Heart left ventricle (tissue), 16 donors: ENCODE data around the gene PLCB1. TPM values are rescaled to one million over a fixed set of nuclear protein-coding genes. Genes with fewer than 3 reads are reported as not detected.
A peak's percentile ranks its signal among the peaks of the same experiment; 100 is the strongest.

Source experiments
- ATAC-seq, 4 donors: fragments of 200-7000 bp; cut with Tn5 transposase; one replicate each; pipeline ENCODE4 v1.9.1; 2020 to 2022; ENCODE audit warnings: moderate library complexity in 4 of 4, mild to moderate bottlenecking in 3 of 4, moderate number of reproducible peaks in 1 of 4
- DNase-seq, 5 donors: peaks; one replicate each; pipeline ENCODE4 v3.0.0-alpha.2; 2020
- H3K27ac ChIP-seq, 12 donors: fragments of 200-600 bp; sonication (generic) in 4 of 12; one replicate each; pipeline versions ENCODE4 v1.5.0 to v1.8.0; 2016 to 2022; ENCODE audit warnings: mild to moderate bottlenecking in 2 of 12
- H3K27me3 ChIP-seq, 9 donors: fragments of 200-600 bp; sonication (generic) in 2 of 9; one replicate each; pipeline versions ENCODE4 v1.5.1 to v1.8.0; 2016 to 2022; ENCODE audit warnings: mild to moderate bottlenecking in 3 of 9
- H3K36me3 ChIP-seq, 9 donors: fragments of 200-600 bp; sonication (generic) in 2 of 9; one replicate each; pipeline versions ENCODE4 v1.5.0 to v1.8.0; 2018 to 2022; ENCODE audit warnings: mild to moderate bottlenecking in 2 of 9
- H3K4me1 ChIP-seq, 12 donors: fragments of 200-600 bp; sonication (generic) in 4 of 12; one replicate each; pipeline versions ENCODE4 v1.5.0 to v1.8.0; 2016 to 2022; ENCODE audit warnings: mild to moderate bottlenecking in 3 of 12
- H3K4me3 ChIP-seq, 12 donors: fragments of 200-600 bp; sonication (generic) in 4 of 12; one replicate each; pipeline versions ENCODE4 v1.5.0 to v1.8.0; 2017 to 2022; ENCODE audit warnings: mild to moderate bottlenecking in 9 of 12, moderate library complexity in 4 of 12
- H3K9me3 ChIP-seq, 12 donors: fragments of 200-600 bp; sonication (generic) in 4 of 12; one replicate each; pipeline versions ENCODE4 v1.5.0 to v1.8.0; 2016 to 2022; ENCODE audit warnings: mild to moderate bottlenecking in 1 of 12
- CTCF ChIP-seq, 12 donors: fragments of 200-600 bp; sonication (generic) in 4 of 12; IDR thresholded peaks; one replicate each; pipeline versions ENCODE4 v1.5.0 to v1.8.0; 2018 to 2022; ENCODE audit warnings: antibody characterized with exemption in 12 of 12, mild to moderate bottlenecking in 5 of 12
- POLR2A ChIP-seq, 2 donors: fragments of 450-650 bp; IDR thresholded peaks; one replicate each; pipeline ENCODE4 v1.6.1; 2017; ENCODE audit warnings: antibody characterized with exemption in 2 of 2, mild to moderate bottlenecking in 2 of 2, moderate library complexity in 2 of 2
- WGBS, 4 donors: extraction: QIAGEN DNeasy Blood & Tissue Kit in 2 of 4; methylation state at CpG; one replicate each; pipeline versions ENCODE4 v1.1.5 to v1.1.7; 2013 to 2018; 5-methylcytosine and 5-hydroxymethylcytosine counted together
- intact Hi-C, 10 donors: fragments of 100-400 bp; cut with DNase I; formaldehyde crosslinking; loops; one replicate each; pipeline versions ENCODE4 v1.11.1 to v1.14.2; 2022
- polyA plus RNA-seq, 2 donors: library from polyadenylated mRNA; stranded (reverse); fragments of 200-250 nt; gene quantifications; one replicate each; pipeline ENCODE4 v1.2.3, GENCODE V29; 2013
- total RNA-seq, 9 donors: library from RNA; depleted of rRNA in 2 of 9; stranded (reverse); fragments of >200 nt in 2 of 9; fragmentation: NEBNext Ultra II Directional in 3 of 9; extraction: Animal tissue kit (Norgen Biotek cat#: 25700) in 3 of 9; gene quantifications; one replicate each; pipeline versions ENCODE4 v1.1.0 to v1.2.4, GENCODE V29; 2016 to 2023
- donor health status: ischemic (EF 13 %, LVEDD 7.1; RV severe dilation, severe dysfunction).
- donor health status: healthy with polysubstance abuse.
- donor health status: DM: no; HTN: yes; CAD: no.
- donor health status: DM: no; HTN: no; CAD: no.
- donor health status: ischemic (EF 25% LVEDD 6.9; RV normal size, moderate dysfunction).
- donor health status: ischemic (EF 25% LVEDD 5.7; RV mildly dilated, moderate dysfunction).
- donor health status: healthy.
- donor health status: DM: yes; HTN: yes; CAD: no.
- donor health status: ischemic (EF 35%, LVEDD 5.7; RV mildly dilated, moderate dysfunction).
- donor health status: nonischemic (EF 11% LVEDD 7.7; RV severe dilation, severe dysfunction).
- donor health status: DM: yes; HTN: yes; CAD: no.
- donor health status: PGD.
- donor health status: ischemic (EF 29% LVEDD 5.4; RV normal size, mild dysfunction).
- donor health status: nonischemic (EF 23%, LVEDD 6.1; RV moderate dilation, normal function).

The PLCB1 gene
- total and polyA plus RNA-seq, 11 donors: 2.5 to 12.1 (median 7.4) TPM

DNA sequence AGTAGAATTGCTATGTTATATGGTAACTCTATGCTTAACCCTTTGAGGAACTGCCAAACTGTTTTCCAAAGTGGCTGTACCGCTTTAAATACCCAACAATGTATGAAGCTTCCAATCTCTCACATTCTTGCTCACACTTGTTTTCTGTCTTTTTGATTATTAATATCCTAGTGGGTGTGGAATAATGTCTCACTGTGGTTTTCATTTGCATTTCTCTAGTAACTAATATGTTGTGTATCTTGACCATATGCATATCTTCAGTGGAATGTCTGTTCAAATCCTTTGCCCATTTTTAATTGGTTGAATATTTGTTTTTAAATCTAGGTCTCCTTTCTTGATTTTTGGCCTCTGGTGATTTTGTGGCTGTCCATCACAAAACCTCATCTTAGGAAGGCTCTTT, 759.0 kb downstream of the PLCB1 start:
- no peak for ATAC-seq
- Histone ChIP-seq H3K36me3 (no peaks in the 10 kb centered on the region), H3K27me3 (no peaks in the 10 kb centered on the region), H3K27ac (no peak overlapping the region), H3K9me3 (peaks cover 0 to 32% (median 16%) of the 10 kb centered on the region in 12 donors), H3K4me3 (no peak overlapping the region), H3K4me1 (no peaks in the 10 kb centered on the region)
- DNase-seq: no peak
- TF ChIP-seq CTCF (IDR thresholded peaks at IDR 0.05) (no peak), POLR2A (IDR thresholded peaks at IDR 0.05) (no peak)
- intact Hi-C loops: no loop called here
- 94 to 100% (median 98%) methylated on average over 1 of the region's 1 CpG for WGBS, 4 donors

DNA sequence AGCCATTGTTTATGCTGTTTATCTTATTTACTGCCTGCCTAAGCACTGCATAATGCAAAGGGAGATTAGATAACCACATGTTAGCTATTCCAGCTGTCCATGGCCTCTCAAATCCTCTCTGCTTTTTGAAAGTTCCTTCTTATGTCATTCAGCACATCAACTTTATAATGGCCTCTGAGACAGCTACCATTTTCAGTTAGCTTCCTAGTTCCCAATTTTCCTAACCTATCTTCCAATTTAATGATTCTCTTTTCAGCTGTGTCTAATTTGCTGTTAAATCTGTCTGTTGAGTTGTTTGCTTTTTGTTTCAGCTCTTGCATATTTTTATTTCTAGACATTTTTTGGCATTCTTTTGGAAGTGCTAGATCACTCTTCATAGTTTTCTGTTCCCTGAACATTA, 763.4 kb downstream of the PLCB1 start:
- H3K4me1 ChIP-seq: peaks cover 0 to 5% (median 0%) of the 10 kb centered on the region in 12 donors
- no peak for DNase-seq
- intact Hi-C loops: no loop called here
- H3K27ac ChIP-seq: no peak overlapping the region
- TF ChIP-seq CTCF (IDR thresholded peaks at IDR 0.05) (no peak), POLR2A (IDR thresholded peaks at IDR 0.05) (no peak)
- no peak for ATAC-seq
- peaks cover 0 to 35% (median 16%) of the 10 kb centered on the region in 12 donors for H3K9me3 ChIP-seq
- no peak overlapping the region for H3K4me3 ChIP-seq
- no peaks in the 10 kb centered on the region for H3K36me3 ChIP-seq
- no peaks in the 10 kb centered on the region for H3K27me3 ChIP-seq

GRCh38 chr20:8898823-8899222, 766.8 kb downstream of the PLCB1 start:
- no peak for ATAC-seq
- peaks cover 0 to 32% (median 16%) of the 10 kb centered on the region in 12 donors for H3K9me3 ChIP-seq
- peaks cover 0 to 24% (median 13%) of the 10 kb centered on the region in 12 donors for H3K4me1 ChIP-seq
- TF ChIP-seq POLR2A (IDR thresholded peaks at IDR 0.05): no peak
- TF ChIP-seq CTCF (IDR thresholded peaks at IDR 0.05): no peak
- DNase-seq: no peak
- no peaks in the 10 kb centered on the region for H3K36me3 ChIP-seq
- intact Hi-C loops: no loop called here
- H3K27me3 ChIP-seq: no peaks in the 10 kb centered on the region
- H3K27ac ChIP-seq: peak overlapping the region in 1 of 12 donors; percentile 14
- no peak overlapping the region for H3K4me3 ChIP-seq

DNA sequence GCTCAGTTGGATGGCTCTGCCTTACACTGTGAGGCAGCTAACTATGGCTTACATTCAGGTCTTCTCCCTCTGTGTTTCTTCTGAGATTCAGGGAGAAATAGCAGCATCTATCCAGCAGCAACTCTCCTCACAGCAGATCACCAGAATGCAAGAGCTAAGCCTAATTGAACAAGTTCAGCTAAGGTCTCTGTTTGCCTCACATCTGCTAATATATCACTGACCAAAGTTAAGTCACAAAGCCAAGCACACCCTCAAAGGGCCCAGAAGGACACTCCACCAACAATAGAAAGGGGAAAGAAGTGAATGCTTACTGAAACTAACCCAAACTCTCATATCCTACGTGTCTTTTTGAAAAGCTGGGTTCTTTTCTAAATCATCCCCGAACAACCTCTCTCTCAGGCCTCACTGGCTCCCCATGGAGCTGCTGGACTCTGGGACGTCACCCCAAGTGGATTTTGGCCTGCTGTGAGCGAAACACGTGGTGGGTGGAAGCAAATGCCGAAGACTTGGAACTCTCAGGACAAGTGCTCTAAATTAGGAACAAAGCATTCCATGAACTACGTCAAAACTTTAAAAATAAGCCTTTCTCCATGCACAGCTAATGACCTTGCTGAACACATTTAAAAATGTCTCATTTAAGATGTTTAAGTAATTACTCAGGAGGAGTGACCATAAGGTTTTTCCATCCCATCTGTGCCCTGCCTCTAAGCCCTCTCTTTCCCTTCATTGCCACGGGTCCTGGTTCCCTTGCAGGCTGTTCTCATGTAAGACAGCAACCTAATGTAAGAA, 769.4 kb downstream of the PLCB1 start:
- no peaks in the 10 kb centered on the region for H3K36me3 ChIP-seq
- WGBS, 4 donors: 15 to 33% (median 23%) methylated on average over 8 of the region's 8 CpGs
- TF ChIP-seq CTCF (IDR thresholded peaks at IDR 0.05): no peak
- no peak for TF ChIP-seq POLR2A (IDR thresholded peaks at IDR 0.05)

More for the DNA sequence above, 769.4 kb downstream of the PLCB1 start:
- ATAC-seq (peak; percentile 87 to 97 (median 95)), DNase-seq (peak; percentile 63 to 83 (median 76))
- Histone ChIP-seq H3K4me1 (peaks cover 0 to 24% (median 13%) of the 10 kb centered on the region in 12 donors), H3K27ac (peak overlapping the region; percentile 23 to 88 (median 62)), H3K9me3 (peaks cover 0 to 6% (median 0%) of the 10 kb centered on the region in 12 donors), H3K27me3 (no peaks in the 10 kb centered on the region), H3K4me3 (no peak overlapping the region)
- intact Hi-C loops: loop anchor here in 1 of 10 donors (2.0 to 5.0 kb wide), 2 partner anchors 34 to 165 kb away; no protein-coding TSS in a partner anchor
